Activated T-cell treated with anti-CD3 and anti-CD28 coated beads, Interleukin-2, amount 50 U/mL, for 4 hours (primary cell): Measurements from ENCODE around the gene RBM19. TPM values are rescaled to one million over a fixed set of nuclear protein-coding genes. Genes with fewer than 3 reads are reported as not detected.
"Not testable (repeated sequence)": the region's sequence is repeated elsewhere in the genome, so short reads cannot be mapped to it uniquely, and the experiment has no call there.

Experiments used
- ATAC-seq, 2 donors: fragments of 200-7000 bp; cut with Tn5 transposase; one replicate each; pipeline ENCODE4 v1.10.0; 2021
- DNase-seq: peaks from one replicate; pipeline ENCODE4 v3.0.0-alpha.2; 2020
- H3K27me3 Mint-ChIP-seq: one replicate; pipeline ENCODE4 v1.8.0; 2021; ENCODE audit warnings: low read depth, mixed read lengths
- H3K36me3 Mint-ChIP-seq: one replicate; pipeline ENCODE4 v1.8.0; 2022; ENCODE audit warnings: mixed read lengths; ENCODE audit not compliant: insufficient read depth
- H3K4me1 Mint-ChIP-seq: one replicate; pipeline ENCODE4 v1.8.0; 2021; ENCODE audit warnings: low read depth, mixed read lengths
- H3K4me3 Mint-ChIP-seq: one replicate; pipeline ENCODE4 v1.8.0; 2021; ENCODE audit warnings: mild to moderate bottlenecking, moderate library complexity, mixed read lengths
- H3K9me3 Mint-ChIP-seq: one replicate; pipeline ENCODE4 v1.8.0; 2021; ENCODE audit warnings: mixed read lengths
- total RNA-seq, 3 donors: library from RNA; stranded (reverse); gene quantifications; one replicate each; pipeline ENCODE4 v1.2.1, GENCODE V29; 2021

RBM19 gene
- total RNA-seq, 3 donors from 2014 or later = 145 to 156 (median 146) TPM

DNA sequence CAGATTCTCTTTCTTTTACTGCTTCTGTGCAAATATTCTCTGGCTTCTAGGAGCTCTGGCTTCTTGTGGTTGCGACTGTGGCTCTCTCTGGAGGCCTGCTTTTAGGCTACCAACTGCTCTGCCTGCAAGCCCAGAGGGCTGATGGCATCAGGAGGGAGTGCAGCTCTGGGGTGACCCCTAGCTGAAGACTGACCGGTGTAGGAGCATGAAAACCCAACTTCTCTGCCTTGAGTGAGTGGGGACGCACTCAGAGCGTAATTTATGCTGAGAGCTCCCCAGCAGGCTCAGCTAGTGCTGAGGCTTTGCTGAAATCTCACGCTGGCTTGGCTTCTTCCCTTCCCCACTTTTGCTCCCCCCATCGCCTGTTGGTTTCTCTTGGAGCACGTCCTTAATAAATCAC, 29.9 kb upstream of the RBM19 start:
- no peaks in the 10 kb centered on the region for H3K9me3 Mint-ChIP-seq
- H3K4me1 Mint-ChIP-seq = no peaks in the 10 kb centered on the region
- no peak overlapping the region for H3K4me3 Mint-ChIP-seq
- H3K36me3 Mint-ChIP-seq = no peaks in the 10 kb centered on the region
- no peak for DNase-seq
- H3K27me3 Mint-ChIP-seq = peaks cover 29% of the 10 kb centered on the region
- ATAC-seq = no peak

DNA sequence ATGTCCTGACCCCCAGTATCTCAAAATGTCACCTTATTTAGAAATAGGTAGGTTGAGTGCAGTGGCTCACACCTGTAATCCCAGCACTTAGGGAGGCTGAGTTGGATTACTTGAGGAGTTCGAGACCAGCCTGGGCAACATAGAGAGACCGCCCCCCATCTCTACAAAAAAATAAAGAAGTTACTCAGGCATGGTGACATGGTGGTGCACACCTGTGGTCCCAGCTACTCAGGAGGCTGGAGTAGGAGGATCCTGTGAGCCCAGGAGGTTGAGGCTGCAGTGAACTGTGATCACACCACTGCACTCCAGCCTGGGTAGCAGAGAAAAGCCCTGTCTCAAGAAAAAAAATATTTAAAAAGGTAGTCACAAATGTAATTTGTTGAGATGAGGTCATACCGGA, 27.9 kb upstream of the RBM19 start:
- Mint-ChIP-seq H3K36me3 (no peaks in the 10 kb centered on the region), H3K27me3 (peaks cover 29% of the 10 kb centered on the region), H3K4me1 (no peaks in the 10 kb centered on the region), H3K4me3 (no peak overlapping the region), H3K9me3 (no peaks in the 10 kb centered on the region)
- ATAC-seq (no peak), DNase-seq (no peak)

DNA sequence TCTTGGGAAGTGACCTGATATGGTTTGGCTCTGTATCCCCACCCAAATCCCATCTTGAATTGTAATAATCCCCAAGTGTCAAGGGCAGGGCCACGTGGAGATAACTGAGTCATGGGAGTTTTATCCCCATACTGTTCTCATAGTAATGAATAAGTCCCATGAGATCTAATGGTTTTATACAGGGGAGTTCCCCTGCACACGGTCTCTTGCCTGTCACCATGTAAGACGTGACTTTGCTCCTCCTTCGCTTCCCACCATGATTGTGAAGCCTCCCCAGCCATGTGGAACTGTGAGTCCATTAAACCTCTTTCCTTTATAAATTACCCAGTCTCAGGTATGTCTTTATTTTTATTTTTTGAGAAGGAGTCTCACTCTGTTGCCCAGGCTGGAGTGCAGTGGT, 26.6 kb upstream of the RBM19 start:
- H3K4me1 Mint-ChIP-seq, H3K9me3 Mint-ChIP-seq, H3K4me3 Mint-ChIP-seq, ATAC-seq, H3K36me3 Mint-ChIP-seq, DNase-seq: not testable (repeated sequence)
- peaks cover 34% of the 10 kb centered on the region for H3K27me3 Mint-ChIP-seq

DNA sequence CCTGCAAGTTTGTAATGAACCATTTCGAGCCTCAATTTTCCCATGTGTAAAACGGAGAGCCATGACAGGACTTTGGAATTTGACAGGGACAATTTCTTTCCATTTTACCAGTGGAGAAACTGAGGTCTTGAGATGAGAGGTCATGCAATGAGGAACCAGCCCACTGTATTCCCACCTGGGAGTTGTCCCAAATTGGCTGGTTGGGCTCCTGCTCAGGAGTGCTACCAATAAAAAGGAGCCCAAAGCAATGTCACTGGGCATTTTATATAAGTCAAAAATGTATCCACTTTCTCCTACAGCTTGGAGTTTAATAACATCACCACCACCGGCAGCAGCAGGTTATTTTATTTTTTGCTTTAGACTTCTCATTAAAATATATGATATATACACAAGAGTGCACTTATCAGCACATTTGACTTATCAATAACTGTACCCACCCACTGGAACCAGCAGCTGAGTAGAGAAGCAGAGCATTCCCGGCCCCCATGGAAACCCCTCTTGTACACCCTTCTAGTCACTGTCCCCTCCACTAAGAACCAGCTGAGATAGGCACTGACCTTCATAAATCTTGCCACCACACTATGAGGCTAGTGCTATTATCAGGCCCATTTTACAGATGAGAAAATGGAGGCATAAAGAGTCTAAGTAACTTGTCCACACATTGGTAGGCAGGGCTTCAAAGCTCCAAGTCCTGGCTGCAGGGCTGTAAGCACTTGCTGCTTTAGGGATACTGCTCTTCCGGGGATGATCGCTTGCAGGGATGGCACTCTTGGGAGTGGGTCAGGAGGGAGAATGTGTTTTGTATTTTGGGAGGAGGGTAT, 25.3 kb upstream of the RBM19 start:
- H3K4me1 Mint-ChIP-seq = no peaks in the 10 kb centered on the region
- H3K9me3 Mint-ChIP-seq = no peaks in the 10 kb centered on the region
- no peaks in the 10 kb centered on the region for H3K36me3 Mint-ChIP-seq
- no peak for ATAC-seq
- no peak overlapping the region for H3K4me3 Mint-ChIP-seq
- peaks cover 33% of the 10 kb centered on the region for H3K27me3 Mint-ChIP-seq
- DNase-seq = no peak

DNA sequence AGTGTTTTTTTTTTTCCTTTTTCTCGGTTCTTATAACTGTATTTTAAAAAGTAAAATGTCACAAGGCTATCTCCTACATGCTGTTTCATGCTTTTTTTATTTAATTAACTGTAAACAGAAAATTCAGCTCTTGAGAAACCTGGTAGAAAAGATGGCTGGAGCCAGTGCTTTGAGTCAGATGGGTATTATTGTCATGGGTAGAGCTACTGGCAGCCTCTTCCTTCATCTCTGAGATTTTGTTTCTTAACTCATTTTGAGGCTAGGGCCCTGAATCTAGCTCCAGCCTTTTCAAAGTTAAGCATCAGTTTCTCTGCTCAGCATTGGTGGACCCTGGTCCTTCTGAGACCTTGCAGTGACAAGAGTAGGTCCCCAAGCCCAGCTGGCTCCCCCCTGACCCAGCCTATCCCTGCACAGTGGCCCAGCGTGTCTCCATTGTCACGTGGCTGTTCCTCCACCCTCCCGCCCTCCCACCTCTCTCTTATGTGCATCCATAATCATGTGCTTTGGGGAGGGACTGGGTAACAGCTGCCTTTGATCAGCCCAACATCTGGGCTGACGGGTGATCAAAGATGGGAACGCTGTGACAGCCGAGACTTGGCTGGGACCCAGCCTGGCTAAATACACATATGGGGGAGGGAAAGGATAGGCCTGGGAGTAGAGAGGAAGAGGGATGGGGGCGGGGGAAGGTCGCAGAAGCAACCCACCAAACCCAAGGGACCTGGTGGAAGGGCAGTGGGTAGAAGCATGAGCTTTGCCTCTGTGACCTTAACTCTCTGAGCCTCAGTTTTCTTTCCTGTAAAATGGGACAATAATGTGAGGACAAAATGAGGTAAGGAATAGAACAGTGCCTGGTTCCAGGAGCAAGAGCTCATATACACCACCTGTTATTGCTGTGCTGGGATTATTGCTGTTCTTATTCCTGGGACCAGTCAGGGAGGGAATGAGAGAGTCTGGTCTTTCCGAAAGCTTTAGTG, 24.4 kb upstream of the RBM19 start:
- Mint-ChIP-seq H3K4me1 (no peaks in the 10 kb centered on the region), H3K36me3 (no peaks in the 10 kb centered on the region), H3K4me3 (no peak overlapping the region), H3K27me3 (peaks cover 35% of the 10 kb centered on the region), H3K9me3 (no peaks in the 10 kb centered on the region)
- no peak for ATAC-seq
- no peak for DNase-seq

DNA sequence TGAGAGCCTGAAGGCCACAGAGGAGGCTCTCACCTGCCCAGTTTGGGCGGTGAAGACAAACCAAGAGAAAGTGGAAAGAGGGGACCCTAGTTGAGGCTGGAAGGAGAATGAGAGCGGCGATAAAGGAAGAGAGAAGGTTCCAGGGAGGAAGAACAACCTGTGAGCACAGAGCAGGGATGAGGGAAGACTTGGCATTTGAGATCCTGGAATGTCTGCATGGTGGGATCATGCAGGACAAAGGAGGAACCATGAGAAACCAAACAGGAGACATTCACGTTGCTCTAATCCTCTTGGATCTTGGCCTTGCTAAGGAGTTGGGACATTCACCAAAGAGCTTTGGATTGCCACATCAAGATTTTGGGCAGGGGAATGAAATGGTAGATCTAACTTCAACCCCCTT, 22.9 kb upstream of the RBM19 start:
- Mint-ChIP-seq H3K4me3 (no peak overlapping the region), H3K27me3 (peaks cover 35% of the 10 kb centered on the region), H3K9me3 (no peaks in the 10 kb centered on the region), H3K4me1 (no peaks in the 10 kb centered on the region), H3K36me3 (no peaks in the 10 kb centered on the region)
- DNase-seq (no peak), ATAC-seq (no peak)

DNA sequence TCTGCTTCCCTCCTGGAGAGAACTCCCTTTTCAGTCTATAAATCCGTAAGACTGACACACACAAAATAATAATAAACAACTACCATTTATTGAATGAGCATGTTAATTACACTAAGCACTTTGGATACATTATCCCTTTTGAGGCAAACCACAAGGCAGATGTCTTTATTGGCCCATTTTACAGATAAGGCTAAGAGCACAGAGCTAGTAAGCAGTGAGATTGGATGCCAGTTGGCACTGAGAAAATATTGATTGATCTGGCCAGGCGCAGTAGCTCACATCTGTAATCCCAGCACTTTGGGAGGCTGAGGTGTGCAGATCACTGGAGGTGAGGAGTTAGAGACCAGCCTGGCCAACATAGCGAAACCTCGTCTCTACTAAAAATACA, 21.9 kb upstream of the RBM19 start:
- Mint-ChIP-seq H3K36me3 (no peaks in the 10 kb centered on the region), H3K9me3 (no peaks in the 10 kb centered on the region), H3K4me3 (no peak overlapping the region), H3K27me3 (peaks cover 32% of the 10 kb centered on the region), H3K4me1 (no peaks in the 10 kb centered on the region)
- no peak for DNase-seq
- ATAC-seq = no peak

DNA sequence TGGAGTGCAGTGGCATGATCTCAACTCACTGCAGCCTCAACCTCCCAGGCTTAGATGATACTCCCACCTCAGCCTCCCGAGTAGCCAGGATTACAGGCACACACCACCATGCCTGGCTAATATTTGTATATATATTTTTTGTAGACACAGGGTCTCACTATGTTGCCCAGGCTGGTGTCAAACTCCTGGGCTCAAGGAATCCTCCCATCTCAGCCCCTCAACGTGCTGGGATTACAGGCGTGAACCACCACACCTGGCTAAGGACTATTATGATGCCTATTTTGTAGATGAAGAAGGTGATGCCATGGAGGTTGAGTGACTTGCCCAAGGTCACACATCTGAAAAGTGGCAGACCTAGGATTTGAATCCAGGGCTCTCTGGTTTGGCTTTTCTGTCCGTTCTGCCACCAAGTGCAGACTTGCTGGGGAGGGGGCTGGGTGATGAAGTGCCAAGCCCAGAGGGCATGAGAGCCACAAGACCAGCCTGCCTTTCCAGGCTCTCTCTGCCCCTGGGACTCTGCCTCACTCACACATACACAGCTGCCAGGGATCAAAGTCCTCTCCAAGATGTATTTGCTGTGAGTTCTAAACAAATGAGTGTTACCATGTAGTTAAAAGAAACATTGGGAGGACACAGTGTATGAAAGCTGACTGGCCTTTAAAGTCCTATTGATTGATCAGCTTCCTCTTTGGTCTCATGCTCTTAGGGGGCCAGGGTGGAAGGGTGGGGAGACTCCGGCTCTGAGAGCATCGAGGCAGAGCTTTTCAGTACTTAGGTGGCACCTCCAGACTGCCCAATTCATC, 21.3 kb upstream of the RBM19 start:
- H3K36me3 Mint-ChIP-seq = no peaks in the 10 kb centered on the region
- peaks cover 29% of the 10 kb centered on the region for H3K27me3 Mint-ChIP-seq
- no peak for DNase-seq
- no peak overlapping the region for H3K4me3 Mint-ChIP-seq
- no peaks in the 10 kb centered on the region for H3K9me3 Mint-ChIP-seq
- ATAC-seq = no peak
- H3K4me1 Mint-ChIP-seq = no peaks in the 10 kb centered on the region

DNA sequence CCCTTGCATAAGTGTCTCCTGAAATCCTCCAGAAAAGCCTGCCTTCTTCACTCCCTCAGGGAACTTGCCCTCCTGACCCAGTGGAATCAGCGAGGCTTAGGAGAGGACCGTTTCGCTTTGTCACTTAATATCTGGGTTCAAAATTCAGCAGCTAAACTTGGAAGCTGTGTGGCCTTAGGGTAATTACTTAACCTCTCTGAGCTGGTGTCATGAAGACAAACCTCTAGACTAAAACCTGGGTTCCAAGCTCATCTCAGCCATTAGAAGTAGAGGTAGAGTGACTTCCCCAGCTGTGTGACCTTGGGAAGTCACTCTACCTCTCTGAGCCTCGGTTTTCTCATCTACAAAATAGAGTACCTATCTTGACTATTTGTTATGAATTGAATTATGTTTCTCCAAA, 18.3 kb upstream of the RBM19 start:
- Mint-ChIP-seq H3K36me3 (no peaks in the 10 kb centered on the region), H3K4me3 (no peak overlapping the region), H3K4me1 (no peaks in the 10 kb centered on the region), H3K27me3 (peaks cover 34% of the 10 kb centered on the region), H3K9me3 (no peaks in the 10 kb centered on the region)
- DNase-seq = no peak
- ATAC-seq = no peak

DNA sequence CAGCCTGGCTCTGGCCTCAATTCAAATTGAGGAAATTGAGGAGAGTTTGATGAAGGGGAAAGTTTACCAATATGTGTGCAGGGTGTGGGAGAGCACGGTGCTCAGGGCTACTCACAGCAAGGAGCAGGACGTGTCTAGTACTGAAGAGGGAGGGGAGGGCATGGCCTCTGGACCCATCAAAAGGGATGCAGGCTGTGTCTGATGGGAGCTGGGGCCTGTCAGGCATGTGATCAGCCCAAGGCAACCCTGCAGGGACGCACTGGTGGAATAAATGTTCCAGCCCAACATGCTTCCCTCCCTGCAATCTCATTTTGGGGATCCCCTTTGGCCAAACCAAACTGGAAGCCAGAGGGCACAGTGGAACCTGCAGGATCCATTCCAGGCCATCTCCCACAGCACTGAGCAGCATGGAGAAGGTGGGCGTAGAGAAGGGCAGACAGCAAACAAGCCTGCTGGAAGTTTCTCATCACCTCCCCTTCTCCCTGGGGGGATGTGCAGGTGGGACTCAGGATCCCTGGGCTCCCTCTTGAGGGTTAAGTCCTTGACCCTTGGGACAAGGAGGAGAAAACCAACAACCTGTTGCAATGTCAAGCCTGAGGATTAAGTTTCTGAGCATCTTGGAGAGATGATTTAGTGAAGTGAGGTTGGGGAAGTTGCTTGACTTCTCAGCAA, 17.8 kb upstream of the RBM19 start:
- no peak overlapping the region for H3K4me3 Mint-ChIP-seq
- H3K27me3 Mint-ChIP-seq = peaks cover 36% of the 10 kb centered on the region
- no peaks in the 10 kb centered on the region for H3K36me3 Mint-ChIP-seq
- H3K9me3 Mint-ChIP-seq = no peaks in the 10 kb centered on the region
- ATAC-seq (no peak), DNase-seq (no peak)
- no peaks in the 10 kb centered on the region for H3K4me1 Mint-ChIP-seq

DNA sequence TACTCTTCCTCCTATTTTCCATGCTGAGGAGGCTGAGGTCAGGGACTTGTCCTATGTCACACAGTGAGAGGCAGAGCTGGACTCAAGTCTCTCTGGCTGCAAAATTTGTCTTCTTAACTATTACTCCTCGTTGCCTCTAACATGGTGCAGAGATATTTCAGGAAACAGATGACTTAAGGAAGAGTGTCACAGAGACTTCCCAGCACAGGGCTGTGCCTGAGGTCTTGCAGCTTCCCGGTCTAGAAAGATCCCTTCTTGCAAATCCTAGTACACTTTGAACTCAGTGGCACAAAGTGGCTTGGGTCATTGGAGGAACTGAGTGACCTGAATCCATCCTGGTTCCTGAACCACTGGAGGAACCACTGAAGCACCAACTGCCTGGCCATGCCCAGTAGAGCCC, 17.1 kb upstream of the RBM19 start:
- Mint-ChIP-seq H3K36me3 (no peaks in the 10 kb centered on the region), H3K4me1 (no peaks in the 10 kb centered on the region), H3K4me3 (no peak overlapping the region), H3K9me3 (no peaks in the 10 kb centered on the region), H3K27me3 (peaks cover 38% of the 10 kb centered on the region)
- DNase-seq = no peak
- ATAC-seq = no peak

DNA sequence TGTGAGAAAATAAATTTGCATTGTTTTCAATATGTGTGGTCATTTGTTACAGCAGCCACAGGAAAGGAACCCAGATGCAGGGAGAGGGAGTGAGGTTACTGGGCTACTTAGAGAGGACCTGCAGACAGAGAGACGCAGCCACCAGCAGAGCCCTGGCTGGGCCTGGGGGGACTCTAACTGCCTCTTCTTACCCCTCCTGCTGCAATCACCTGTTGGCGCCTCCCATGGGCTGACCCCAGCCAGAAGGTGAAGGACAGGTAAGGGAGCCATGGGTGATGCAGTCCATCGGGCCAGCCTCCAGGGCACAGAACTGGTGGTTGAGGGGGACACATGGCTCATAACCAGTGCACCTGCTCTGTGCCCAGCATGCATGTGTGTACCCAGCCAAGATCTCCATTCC, 15.8 kb upstream of the RBM19 start:
- Mint-ChIP-seq H3K4me3 (no peak overlapping the region), H3K27me3 (peaks cover 41% of the 10 kb centered on the region), H3K36me3 (no peaks in the 10 kb centered on the region), H3K9me3 (no peaks in the 10 kb centered on the region), H3K4me1 (no peaks in the 10 kb centered on the region)
- DNase-seq (no peak), ATAC-seq (no peak)

DNA sequence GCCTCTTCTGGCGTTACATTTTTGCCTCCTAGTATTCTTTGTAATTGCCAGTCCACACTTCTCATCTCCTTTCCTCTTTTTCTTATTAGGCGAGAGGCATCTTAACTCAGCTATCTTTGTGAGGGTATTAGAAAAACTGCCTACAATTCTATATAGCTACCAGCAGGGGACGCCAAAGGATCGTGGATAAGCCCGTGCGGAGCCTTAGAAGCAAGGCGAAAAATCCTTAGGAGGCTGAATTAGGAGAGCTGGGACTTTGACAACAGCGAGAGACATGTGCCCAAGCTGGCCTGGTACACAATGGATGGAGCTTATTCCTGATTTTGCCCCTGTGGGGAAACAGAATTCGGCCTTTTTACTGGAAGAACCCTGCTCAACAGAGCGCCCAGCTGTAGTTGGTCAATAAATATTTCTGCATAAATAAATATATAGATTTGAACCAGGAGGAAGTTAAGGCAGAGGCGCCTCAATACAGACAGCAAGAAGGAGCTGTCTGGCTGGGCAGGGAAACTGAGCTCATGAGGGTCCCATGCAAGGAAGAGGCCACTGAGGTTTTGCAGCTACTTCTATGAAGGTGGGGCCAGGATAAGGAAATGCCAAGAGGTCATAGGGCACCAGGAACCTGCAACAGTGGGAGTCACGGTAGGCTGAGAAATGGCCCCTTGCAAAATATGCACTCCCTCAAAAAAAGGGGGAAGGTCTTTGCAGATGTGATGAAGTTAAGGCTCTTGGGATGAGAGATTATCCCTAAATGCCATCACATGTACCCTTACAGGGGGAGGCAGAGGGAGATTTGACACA, 14.6 kb upstream of the RBM19 start:
- no peak for DNase-seq
- H3K27me3 Mint-ChIP-seq = peaks cover 41% of the 10 kb centered on the region
- H3K4me3 Mint-ChIP-seq = no peak overlapping the region
- H3K4me1 Mint-ChIP-seq = no peaks in the 10 kb centered on the region
- H3K9me3 Mint-ChIP-seq = no peaks in the 10 kb centered on the region
- no peak for ATAC-seq
- H3K36me3 Mint-ChIP-seq = no peaks in the 10 kb centered on the region
